H1 (cell line): ENCODE measurements around the gene WWC1. TPM values are rescaled to one million over a fixed set of nuclear protein-coding genes. Genes with fewer than 3 reads are reported as not detected.

Experiments used
- CTCF ChIA-PET: fragments of 300-600 bp; sonication (Branson Sonifier 250); formaldehyde crosslinking; loops from one replicate; lab custom pipeline; 2021; ENCODE audit not compliant: partially characterized antibody; lab: Charles Lee
- POLR2A ChIA-PET: fragments of 300-600 bp; sonication (Branson Sonifier 250); formaldehyde crosslinking; loops from one replicate; lab custom pipeline; 2021; ENCODE audit warnings: inconsistent platforms; ENCODE audit not compliant: partially characterized antibody; lab: Charles Lee
- DNase-seq, 2 experiments: peaks; one replicate each; pipeline versions ENCODE4 v3.0.0 to v3.0.0-alpha.2; 2010 to 2022; ENCODE audit warnings: low spot score in 2 of 2, low read depth in 1 of 2, mixed read lengths in 1 of 2
- FAIRE-seq: peaks from 2 replicates; lab custom pipeline; 2011; peaks lifted over from hg19 to GRCh38; lab: Jason Lieb, UNC
- H2AFZ ChIP-seq: 2 replicates; pipeline ENCODE4 v1.8.1; 2012; ENCODE audit warnings: low read length, inconsistent platforms
- H2AK5ac ChIP-seq: 2 replicates; pipeline ENCODE4 v1.6.1; 2013; ENCODE audit warnings: low read depth, low read length
- H2BK120ac ChIP-seq: replicated peaks from 2 replicates; pipeline ENCODE3; 2013; ENCODE audit warnings: low read depth, low read length, inconsistent platforms
- H2BK12ac ChIP-seq: 2 replicates; pipeline ENCODE4 v1.6.1; 2013; ENCODE audit warnings: low read depth, low read length
- H2BK15ac ChIP-seq: 2 replicates; pipeline ENCODE4 v1.6.1; 2013; ENCODE audit warnings: low read length
- H2BK20ac ChIP-seq: 2 replicates; pipeline ENCODE4 v1.6.1; 2013; ENCODE audit warnings: low read length
- H2BK5ac ChIP-seq: 2 replicates; pipeline ENCODE4 v1.6.1; 2013; ENCODE audit warnings: low read depth, low read length
- H3K14ac ChIP-seq: 2 replicates; pipeline ENCODE4 v1.6.1; 2013; ENCODE audit warnings: inconsistent platforms; ENCODE audit not compliant: insufficient read length
- H3K18ac ChIP-seq: 2 replicates; pipeline ENCODE4 v1.6.1; 2013; ENCODE audit warnings: low read length; ENCODE audit errors: extremely low read depth
- H3K23ac ChIP-seq: 2 replicates; pipeline ENCODE4 v1.6.1; 2013; ENCODE audit warnings: inconsistent platforms; ENCODE audit not compliant: insufficient read length
- H3K23me2 ChIP-seq: 2 replicates; pipeline ENCODE4 v1.6.1; 2013; ENCODE audit warnings: low read depth, low read length
- H3K27ac ChIP-seq: 2 replicates; pipeline ENCODE4 v1.6.1; 2011; ENCODE audit warnings: low read depth, low read length, inconsistent platforms
- H3K27me3 ChIP-seq, 4 experiments: replicated peaks in 1 of 4; 1 replicate in 1 of 4; 2 replicates in 3 of 4; pipeline versions ENCODE4 v1.6.1 to v1.8.1; 2011 to 2013; ENCODE audit warnings: low read length in 3 of 4, mild to moderate bottlenecking in 3 of 4, inconsistent platforms in 2 of 4, mixed read lengths in 2 of 4, moderate library complexity in 1 of 4; ENCODE audit not compliant: control insufficient read depth in 3 of 4, insufficient read depth in 3 of 4; ENCODE audit errors: extremely low read depth in 1 of 4
- H3K36me3 ChIP-seq, 4 experiments: 2 replicates each; pipeline versions ENCODE4 v1.6.1 to v1.8.1; 2011 to 2013; ENCODE audit warnings: mild to moderate bottlenecking in 4 of 4, low read length in 3 of 4, moderate library complexity in 2 of 4, control low read depth in 1 of 4, inconsistent platforms in 1 of 4; ENCODE audit not compliant: insufficient read depth in 4 of 4, control insufficient read depth in 2 of 4
- H3K4ac ChIP-seq: replicated peaks from 2 replicates; pipeline ENCODE3; 2013; ENCODE audit warnings: low read length, low read depth, mixed read lengths, inconsistent platforms; ENCODE audit not compliant: insufficient read length
- H3K4me1 ChIP-seq, 4 experiments: replicated peaks in 1 of 4; 1 replicate in 1 of 4; 2 replicates in 3 of 4; pipeline versions ENCODE4 v1.6.1 to v1.8.1; 2011 to 2013; ENCODE audit warnings: low read length in 3 of 4, inconsistent platforms in 2 of 4, mixed read lengths in 1 of 4; ENCODE audit not compliant: insufficient read depth in 4 of 4, control insufficient read depth in 3 of 4
- H3K4me2 ChIP-seq, 2 experiments: 2 replicates each; pipeline versions ENCODE4 v1.6.1 to v1.8.1; 2011 to 2013; ENCODE audit warnings: low read depth in 2 of 2, low read length in 2 of 2, control low read depth in 1 of 2, inconsistent platforms in 1 of 2, mild to moderate bottlenecking in 1 of 2; ENCODE audit not compliant: insufficient read depth in 1 of 2
- H3K4me3 ChIP-seq, 4 experiments: fragments of 200-600, 300-600 bp in 1 of 4; sonication (generic), shearing (Covaris generic), sonication (Bioruptor Twin) in 1 of 4; 2 replicates each; pipeline versions ENCODE4 v1.5.1 to v1.8.1; 2011 to 2016; ENCODE audit warnings: low read length in 4 of 4, low read depth in 3 of 4, control low read depth in 2 of 4, inconsistent platforms in 2 of 4, mild to moderate bottlenecking in 2 of 4, mixed read lengths in 1 of 4, moderate library complexity in 1 of 4; ENCODE audit not compliant: insufficient read depth in 2 of 4; ENCODE audit errors: extremely low read depth in 1 of 4
- H3K56ac ChIP-seq: replicated peaks from 2 replicates; pipeline ENCODE3; 2013; ENCODE audit warnings: low read depth, mild to moderate bottlenecking, mixed read lengths, low read length, inconsistent platforms; ENCODE audit not compliant: insufficient read length
- H3K79me1 ChIP-seq: 2 replicates; pipeline ENCODE4 v1.6.1; 2013; ENCODE audit warnings: low read depth, low read length, control low read depth
- H3K79me2 ChIP-seq, 2 experiments: 2 replicates each; pipeline versions ENCODE4 v1.6.1 to v1.8.1; 2012 to 2013; ENCODE audit warnings: low read length in 2 of 2, mild to moderate bottlenecking in 2 of 2, inconsistent platforms in 1 of 2; ENCODE audit not compliant: insufficient read depth in 2 of 2, control insufficient read depth in 1 of 2
- H3K9ac ChIP-seq, 4 experiments: replicated peaks in 1 of 4; 1 replicate in 1 of 4; 2 replicates in 3 of 4; pipeline versions ENCODE4 v1.6.1 to v1.8.1; 2011 to 2013; ENCODE audit warnings: low read depth in 3 of 4, low read length in 3 of 4, control low read depth in 2 of 4, mild to moderate bottlenecking in 2 of 4, moderate library complexity in 2 of 4, inconsistent platforms in 1 of 4; ENCODE audit errors: extremely low read depth in 1 of 4
- H3K9me3 ChIP-seq, 2 experiments: 2 replicates each; pipeline versions ENCODE4 v1.6.1 to v1.8.1; 2012 to 2013; ENCODE audit warnings: mild to moderate bottlenecking in 2 of 2, moderate library complexity in 2 of 2, control low read depth in 1 of 2, inconsistent platforms in 1 of 2, low read depth in 1 of 2, low read length in 1 of 2, mixed read lengths in 1 of 2; ENCODE audit not compliant: insufficient read depth in 2 of 2
- H4K20me1 ChIP-seq, 2 experiments: replicated peaks in 1 of 2; 2 replicates each; pipeline versions ENCODE3 to v1.8.1; 2011 to 2013; ENCODE audit warnings: inconsistent platforms in 2 of 2, low read length in 2 of 2, mild to moderate bottlenecking in 1 of 2; ENCODE audit not compliant: insufficient read depth in 2 of 2, control insufficient read depth in 1 of 2
- H4K5ac ChIP-seq: 2 replicates; pipeline ENCODE4 v1.6.1; 2013; ENCODE audit warnings: low read length, low read depth, mixed read lengths, inconsistent platforms; ENCODE audit not compliant: insufficient read length
- H4K8ac ChIP-seq: 2 replicates; pipeline ENCODE4 v1.8.0; 2013; ENCODE audit warnings: mild to moderate bottlenecking, moderate library complexity, low read length, inconsistent platforms; ENCODE audit not compliant: insufficient read depth; ENCODE audit errors: extremely low read depth
- H4K91ac ChIP-seq: replicated peaks from 2 replicates; pipeline ENCODE3; 2013; ENCODE audit warnings: low read length, mixed read lengths, inconsistent platforms; ENCODE audit not compliant: insufficient read length
- BCL11A ChIP-seq, 2 experiments: IDR thresholded peaks; one replicate each; pipeline ENCODE4 v1.6.1; 2011; ENCODE audit warnings: low read depth in 2 of 2, low read length in 2 of 2, mild to moderate bottlenecking in 2 of 2
- CBX5 ChIP-seq: fragments of 300-800, 300-1000 bp; sonication (generic); IDR thresholded peaks from 2 replicates; pipeline ENCODE4 v1.7.1; 2016; ENCODE audit warnings: antibody characterized with exemption, low read length, low read depth
- KDM1A ChIP-seq: fragments of 200-600, 300-600 bp; sonication (generic); IDR thresholded peaks from 2 replicates; pipeline ENCODE4 v1.7.1; 2016; ENCODE audit warnings: mild to moderate bottlenecking, low read length, borderline replicate concordance
- KDM5A ChIP-seq: fragments of 200-600 bp; IDR thresholded peaks from 2 replicates; pipeline ENCODE4 v1.7.1; 2012; ENCODE audit warnings: mild to moderate bottlenecking, low read length, inconsistent platforms, mixed read lengths
- POU5F1 ChIP-seq: IDR thresholded peaks from 2 replicates; pipeline ENCODE4 v1.6.1; 2011; ENCODE audit warnings: low read depth, mild to moderate bottlenecking, low read length, moderate library complexity
- RAD21 ChIP-seq, 2 experiments: IDR thresholded peaks in 1 of 2; conservative IDR thresholded peaks in 1 of 2; 2 replicates each; pipeline ENCODE4 v1.6.1; 2011; ENCODE audit warnings: low read depth in 2 of 2, low read length in 2 of 2, improper control_type of control experiment in 1 of 2, inconsistent platforms in 1 of 2, mild to moderate bottlenecking in 1 of 2, moderate library complexity in 1 of 2
- SIX5 ChIP-seq: IDR thresholded peaks from 2 replicates; pipeline ENCODE4 v1.6.1; 2011; ENCODE audit warnings: mild to moderate bottlenecking, low read depth, low read length
- WGBS, 2 experiments: shearing (Covaris generic) in 1 of 2; methylation state at CpG; one replicate each; pipeline versions ENCODE4 v1.1.6 to v1.1.7; 2013 to 2015; ENCODE audit warnings: low lambda C conversion rate in 2 of 2, mixed read lengths in 2 of 2, inconsistent platforms in 1 of 2, low coverage in 1 of 2, missing lambda C conversion rate in 1 of 2; ENCODE audit not compliant: insufficient replicate concordance in 2 of 2, insufficient coverage in 1 of 2, insufficient read length in 1 of 2; ENCODE audit errors: extremely low coverage in 1 of 2, missing lambda C conversion rate in 1 of 2; 5-methylcytosine and 5-hydroxymethylcytosine counted together
- polyA plus RNA-seq, 7 experiments: library from polyadenylated mRNA; depleted of rRNA in 3 of 7; stranded (reverse) in 5 of 7; unstranded in 2 of 7; fragments of >200 nt in 5 of 7; fragments of 200-250 nt in 2 of 7; gene quantifications; 1 replicate in 5 of 7; 2 replicates in 1 of 7; 4 replicates in 1 of 7; pipeline versions ENCODE4 v1.2.1 to v1.2.3, GENCODE V29; 2011 to 2013; ENCODE audit warnings: missing spikeins in 2 of 7, mixed read lengths in 2 of 7
- total RNA-seq: library from RNA; stranded (reverse); fragmentation: NEBNext Ultra II Directional; extraction: Animal tissue kit (Norgen Biotek cat#: 25700); gene quantifications from 2 replicates; pipeline ENCODE4 v1.2.1, GENCODE V29; 2021
- TF ChIP-seq, protein P1 (sequence below), 3 experiments: IDR thresholded peaks; 1 replicate in 2 of 3; 2 replicates in 1 of 3; pipeline versions ENCODE4 v1.5.1 to v1.6.1; 2011; ENCODE audit warnings: low read length in 3 of 3, mild to moderate bottlenecking in 3 of 3, inconsistent platforms in 2 of 3, low read depth in 1 of 3, moderate library complexity in 1 of 3; ENCODE audit not compliant: insufficient read depth in 1 of 3; ENCODE audit errors: control extremely low read depth in 1 of 3
- TF ChIP-seq, protein P2 (sequence below): IDR thresholded peaks from 2 replicates; pipeline ENCODE4 v1.6.1; 2011; ENCODE audit warnings: low read depth, mild to moderate bottlenecking, low read length; ENCODE audit not compliant: insufficient read depth

WWC1 gene
- total and polyA plus RNA-seq, 2 of the 8 experiments (the other 6 are each of a cell fraction or from before 2014, with no cell fraction given): 16.4 to 41.1 TPM

DNA sequence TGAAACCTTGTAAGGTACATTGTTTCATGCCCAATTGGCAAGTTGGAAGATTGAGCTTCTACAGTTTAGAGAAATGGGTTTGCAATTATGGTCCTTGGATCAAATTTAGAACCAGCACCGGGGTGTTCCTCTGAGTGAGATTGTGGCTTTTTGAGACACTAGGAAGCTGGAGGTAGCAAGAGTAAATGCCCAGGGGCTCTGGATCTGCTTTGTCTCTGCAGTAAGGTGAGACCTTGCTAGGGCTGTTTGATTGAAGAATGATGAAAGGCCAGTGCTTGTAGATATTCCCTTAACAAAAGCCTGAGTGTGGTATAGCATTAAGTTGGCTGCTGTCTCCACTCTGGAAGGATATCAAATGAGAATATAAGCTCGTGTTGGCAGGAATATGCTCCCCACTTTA, 36.0 kb downstream of the WWC1 start:
- Histone ChIP-seq H3K36me3 (no peaks in the 10 kb centered on the region), H3K23me2 (no peaks in the 10 kb centered on the region), H2BK20ac (no peak overlapping the region), H3K14ac (no peak overlapping the region), H2AK5ac (no peak overlapping the region), H2BK12ac (no peak overlapping the region), H2BK15ac (no peak overlapping the region), H3K4me2 (no peak overlapping the region), H3K79me2 (peaks cover 0 to 53% of the 10 kb centered on the region in 2 experiments; a peak in 2 of 4 replicates), H3K4me3 (no peak overlapping the region), H3K18ac (no peak overlapping the region), H3K23ac (no peak overlapping the region), H4K91ac (no peak overlapping the region), H3K79me1 (peaks cover 16% of the 10 kb centered on the region), H2BK5ac (no peak overlapping the region), H3K27ac (no peak overlapping the region), H4K8ac (no peak overlapping the region), H4K5ac (no peak overlapping the region), H2BK120ac (no peak overlapping the region), H3K4ac (no peak overlapping the region), H3K56ac (no peak overlapping the region), H4K20me1 (peaks cover 6 to 8% of the 10 kb centered on the region in 2 experiments), H3K4me1 (peaks cover 14 to 27% (median 21%) of the 10 kb centered on the region in 4 experiments), H3K27me3 (no peaks in the 10 kb centered on the region), H3K9me3 (no peaks in the 10 kb centered on the region), H2AFZ (no peak overlapping the region), H3K9ac (no peak overlapping the region)
- DNase-seq (no peak), FAIRE-seq (no peak)
- TF ChIP-seq POU5F1: no peak
- TF ChIP-seq CBX5: no peak
- TF ChIP-seq BCL11A (IDR thresholded peaks at IDR 0.05; ENCODE audit: low read depth in 2 of 2, low read length in 2 of 2): no peak
- TF ChIP-seq RAD21 (IDR thresholded peaks at IDR 0.05 in 1 of 2, conservative IDR thresholded peaks at IDR 0.05 in 1 of 2; ENCODE audit: low read depth in 2 of 2, low read length in 2 of 2): no peak
- TF ChIP-seq KDM5A: no peak
- no peak for TF ChIP-seq KDM1A
- TF ChIP-seq SIX5: no peak
- TF ChIP-seq, protein P1, sequence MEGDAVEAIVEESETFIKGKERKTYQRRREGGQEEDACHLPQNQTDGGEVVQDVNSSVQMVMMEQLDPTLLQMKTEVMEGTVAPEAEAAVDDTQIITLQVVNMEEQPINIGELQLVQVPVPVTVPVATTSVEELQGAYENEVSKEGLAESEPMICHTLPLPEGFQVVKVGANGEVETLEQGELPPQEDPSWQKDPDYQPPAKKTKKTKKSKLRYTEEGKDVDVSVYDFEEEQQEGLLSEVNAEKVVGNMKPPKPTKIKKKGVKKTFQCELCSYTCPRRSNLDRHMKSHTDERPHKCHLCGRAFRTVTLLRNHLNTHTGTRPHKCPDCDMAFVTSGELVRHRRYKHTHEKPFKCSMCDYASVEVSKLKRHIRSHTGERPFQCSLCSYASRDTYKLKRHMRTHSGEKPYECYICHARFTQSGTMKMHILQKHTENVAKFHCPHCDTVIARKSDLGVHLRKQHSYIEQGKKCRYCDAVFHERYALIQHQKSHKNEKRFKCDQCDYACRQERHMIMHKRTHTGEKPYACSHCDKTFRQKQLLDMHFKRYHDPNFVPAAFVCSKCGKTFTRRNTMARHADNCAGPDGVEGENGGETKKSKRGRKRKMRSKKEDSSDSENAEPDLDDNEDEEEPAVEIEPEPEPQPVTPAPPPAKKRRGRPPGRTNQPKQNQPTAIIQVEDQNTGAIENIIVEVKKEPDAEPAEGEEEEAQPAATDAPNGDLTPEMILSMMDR (IDR thresholded peaks at IDR 0.05; ENCODE audit: control extremely low read depth in 1 of 3, insufficient read depth in 1 of 3, low read depth in 1 of 3, low read length in 3 of 3): no peak
- TF ChIP-seq, protein P2, sequence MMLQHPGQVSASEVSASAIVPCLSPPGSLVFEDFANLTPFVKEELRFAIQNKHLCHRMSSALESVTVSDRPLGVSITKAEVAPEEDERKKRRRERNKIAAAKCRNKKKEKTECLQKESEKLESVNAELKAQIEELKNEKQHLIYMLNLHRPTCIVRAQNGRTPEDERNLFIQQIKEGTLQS: no peak
- WGBS, 2 experiments: 81% methylated on average over 2 of the region's 2 CpGs; no CpG with 5 or more reads in 1 of the 2 experiments
- POLR2A ChIA-PET: interaction anchor here (0.7 to 2.3 kb wide), 3 partner anchors 11 to 15 kb away, joined by 3 to 5 read pairs (median 3); no protein-coding TSS in a partner anchor
- CTCF ChIA-PET: interaction anchor here (0.6 to 2.4 kb wide), 18 partner anchors 8 to 101 kb away, joined by 3 to 12 read pairs (median 4); partner anchors contain the start of gene WWC1
